HG02763 (cell line): ENCODE data around the gene AGAP9.
"Not testable (repeated sequence)": the region's sequence is repeated elsewhere in the genome, so short reads cannot be mapped to it uniquely, and the experiment has no call there.

Experiments
- ATAC-seq: cut with Tn5 transposase; IDR thresholded peaks from one replicate; pipeline ENCODE4 v1.9.1; 2021; ENCODE audit warnings: mild to moderate bottlenecking, moderate library complexity; ENCODE audit not compliant: unreplicated experiment

The AGAP9 gene

DNA sequence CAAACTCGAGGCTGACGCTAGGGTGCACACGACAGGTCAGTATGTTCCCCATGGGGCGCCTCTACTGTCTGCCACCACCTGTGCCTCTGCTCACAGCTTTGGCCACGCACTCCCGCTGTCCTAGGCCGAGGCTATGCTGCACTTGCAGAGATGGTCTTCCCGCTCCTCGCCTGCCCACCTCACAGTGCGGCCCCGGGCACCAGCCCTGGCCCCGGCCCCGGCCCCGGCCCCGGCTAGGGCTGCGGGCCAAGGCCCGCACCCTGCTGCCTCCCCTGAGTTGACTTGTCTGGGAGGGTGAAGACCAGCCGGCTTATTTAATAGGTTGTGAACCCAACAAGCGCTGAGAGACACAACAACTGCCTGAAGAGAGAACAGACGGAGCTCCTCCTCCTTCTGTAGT is at the start of gene AGAP9:
Gene AGAP9, minus strand, starts transcription at position 164 of the 400 bp plus-strand sequence. Its CDS starts 112 bp downstream, at position 52.
- ATAC-seq: not testable (repeated sequence)

DNA sequence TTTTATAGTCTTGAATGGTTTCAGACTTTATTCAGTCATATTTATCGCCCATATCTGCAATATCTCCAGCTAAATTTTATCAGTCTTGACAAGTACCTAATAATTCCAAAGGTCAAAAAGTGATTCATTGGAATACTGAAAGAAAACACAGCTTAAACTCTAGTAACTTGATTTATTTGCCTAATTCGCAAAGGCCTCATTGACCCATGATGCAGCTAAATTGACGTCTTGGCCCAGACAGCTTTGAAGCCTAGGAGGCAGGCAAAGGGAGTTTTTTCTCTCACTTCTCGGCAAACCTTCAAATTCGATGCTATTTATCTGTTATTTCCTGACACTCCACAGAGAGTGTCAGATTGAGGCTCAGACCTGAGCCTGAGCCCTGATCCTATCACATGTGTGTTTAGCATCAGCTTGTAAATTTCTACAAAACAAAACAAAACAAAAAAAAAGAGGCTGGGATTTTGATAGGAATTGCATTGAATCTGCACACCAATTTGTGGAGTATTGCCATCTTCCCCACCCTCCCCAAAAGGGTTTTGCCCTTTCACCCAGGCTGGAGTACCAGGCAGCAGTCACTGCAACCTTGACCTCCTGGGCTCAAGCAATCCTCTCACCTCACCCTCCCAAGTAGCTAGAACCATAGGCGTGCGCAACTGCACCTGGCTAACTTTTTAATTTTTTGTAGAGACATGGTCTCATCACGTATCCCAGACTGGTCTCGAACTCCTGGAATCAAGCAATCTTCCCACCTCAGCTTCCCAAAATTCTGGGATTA is 47.9 kb upstream of the AGAP9 start:
- not testable (repeated sequence) for ATAC-seq

DNA sequence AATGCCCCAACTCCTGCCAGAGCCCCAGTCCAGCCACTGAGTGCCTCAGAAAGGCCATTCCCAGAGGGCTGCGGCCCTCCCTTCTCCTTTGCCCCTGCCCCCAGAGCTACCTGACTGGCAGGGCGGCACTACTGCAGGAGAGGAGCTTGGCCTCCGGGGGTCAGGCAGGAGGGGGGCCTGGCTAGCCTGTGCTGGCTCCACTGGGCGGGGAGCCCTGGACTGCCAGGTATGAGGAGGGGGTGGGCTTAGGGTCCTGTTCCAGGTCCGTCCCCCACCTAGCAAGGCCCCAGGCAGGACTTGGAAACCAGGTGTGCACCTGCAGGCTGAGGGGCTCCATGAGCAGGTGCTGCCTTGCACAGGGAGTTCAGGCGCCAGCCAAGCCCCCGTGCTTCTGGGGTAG is 43.3 kb upstream of the AGAP9 start:
- not testable (repeated sequence) for ATAC-seq

DNA sequence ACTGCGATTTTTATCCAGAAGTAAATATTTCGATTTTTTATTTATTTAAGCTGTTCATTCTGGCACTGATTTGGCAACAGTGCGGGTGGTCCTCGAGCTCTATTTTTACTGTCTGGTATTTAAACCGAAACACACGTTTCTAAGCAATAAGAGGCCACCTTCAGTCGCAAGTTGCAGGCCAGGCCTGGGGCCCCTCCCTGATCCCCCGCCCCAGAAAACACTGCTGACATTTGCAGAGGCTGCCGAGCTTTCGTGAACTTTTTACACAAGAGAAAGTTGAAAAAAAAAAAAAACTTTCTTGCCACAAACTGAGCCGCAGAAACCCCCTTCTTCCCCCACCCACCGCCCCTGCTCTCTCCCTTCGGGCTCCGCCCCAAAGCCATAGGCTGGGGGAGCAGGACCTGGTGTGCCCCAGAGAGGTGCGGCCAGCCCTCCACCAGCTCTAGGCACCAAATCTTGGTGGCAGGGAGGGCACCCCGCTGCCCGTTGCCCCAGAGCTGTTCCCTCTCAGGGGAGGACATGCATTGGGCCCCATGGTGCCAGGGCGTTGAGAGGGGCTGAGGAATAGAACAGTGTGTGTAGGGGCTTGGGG is 42.8 kb upstream of the AGAP9 start:
- not testable (repeated sequence) for ATAC-seq

DNA sequence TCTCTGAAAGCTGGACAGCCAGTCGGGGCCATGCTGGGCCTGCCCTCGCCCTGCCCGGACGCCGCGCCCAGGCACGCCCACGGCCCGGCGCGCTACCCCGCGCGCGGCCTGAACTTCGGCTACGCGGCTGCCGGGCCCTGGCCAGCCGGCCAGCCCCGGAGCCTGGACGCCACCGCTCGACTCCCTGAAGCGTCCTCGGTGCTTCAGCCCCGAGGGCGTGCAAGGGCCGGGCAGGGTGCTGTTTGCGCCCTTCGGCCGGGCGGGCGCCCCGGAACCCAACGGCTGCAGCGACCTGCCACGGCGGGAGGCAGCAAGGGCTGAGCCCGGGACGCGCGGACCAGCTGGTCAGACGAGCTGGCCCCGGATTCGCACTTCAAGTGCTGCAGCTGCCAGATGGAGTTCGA is 42.1 kb upstream of the AGAP9 start:
- not testable (repeated sequence) for ATAC-seq

DNA sequence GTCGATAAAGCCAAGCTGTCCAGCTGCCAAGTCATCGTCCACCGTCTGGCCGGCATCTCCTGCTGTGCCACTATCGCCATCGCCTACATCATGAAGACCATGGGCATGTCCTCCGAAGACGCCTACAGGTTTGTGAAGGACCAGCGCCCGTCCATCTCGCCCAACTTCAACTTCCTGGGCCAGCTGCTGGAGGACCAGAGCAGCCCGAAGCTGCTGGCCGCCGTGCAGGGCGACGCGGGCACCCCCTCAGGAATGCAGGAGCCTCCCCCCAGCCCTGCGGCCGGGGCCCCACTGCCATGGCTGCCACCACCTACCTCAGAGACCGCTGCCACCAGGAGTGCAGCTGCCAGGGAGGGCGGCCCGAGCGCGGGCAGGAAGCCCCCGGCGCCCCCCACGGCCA is 41.5 kb upstream of the AGAP9 start:
- not testable (repeated sequence) for ATAC-seq

DNA sequence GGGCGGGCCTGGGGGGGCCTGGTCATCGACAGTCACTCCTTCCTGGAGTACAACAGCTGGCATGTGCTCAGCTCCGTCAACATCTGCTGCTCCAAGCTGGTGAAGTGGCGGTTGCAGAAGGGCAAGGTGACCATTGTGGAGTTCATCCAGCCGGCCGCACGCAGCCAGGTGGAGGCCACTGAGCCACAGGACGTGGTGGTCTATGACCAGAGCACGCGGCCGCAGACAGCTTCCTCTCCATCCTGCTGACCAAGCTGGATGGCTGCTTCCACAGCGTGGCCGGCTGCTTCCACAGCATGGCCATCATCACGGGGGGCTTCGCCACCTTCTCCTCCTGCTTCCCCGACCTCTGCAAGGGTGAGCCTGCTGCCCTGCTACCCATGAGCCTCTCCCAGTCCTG is 40.9 kb upstream of the AGAP9 start:
- ATAC-seq: not testable (repeated sequence)

DNA sequence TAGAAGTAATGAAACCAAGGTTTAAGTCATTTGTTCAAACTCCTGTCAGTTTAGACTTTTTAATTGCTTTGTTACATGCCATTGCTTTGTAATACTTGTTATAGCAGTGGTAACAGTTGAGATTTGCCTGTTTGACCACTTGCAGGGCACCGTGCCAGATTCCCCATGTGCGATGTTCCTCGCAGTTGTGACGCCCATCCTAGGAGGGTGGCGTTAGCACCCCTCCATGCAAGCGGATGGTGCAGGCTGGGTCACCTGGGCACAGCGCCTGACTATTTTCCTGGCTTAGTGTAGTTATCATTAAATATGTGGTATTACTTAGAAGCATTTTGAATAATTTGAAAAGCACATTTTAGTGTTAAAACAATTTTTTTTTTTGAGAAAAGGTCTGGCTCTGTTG is 37.0 kb upstream of the AGAP9 start:
- not testable (repeated sequence) for ATAC-seq

DNA sequence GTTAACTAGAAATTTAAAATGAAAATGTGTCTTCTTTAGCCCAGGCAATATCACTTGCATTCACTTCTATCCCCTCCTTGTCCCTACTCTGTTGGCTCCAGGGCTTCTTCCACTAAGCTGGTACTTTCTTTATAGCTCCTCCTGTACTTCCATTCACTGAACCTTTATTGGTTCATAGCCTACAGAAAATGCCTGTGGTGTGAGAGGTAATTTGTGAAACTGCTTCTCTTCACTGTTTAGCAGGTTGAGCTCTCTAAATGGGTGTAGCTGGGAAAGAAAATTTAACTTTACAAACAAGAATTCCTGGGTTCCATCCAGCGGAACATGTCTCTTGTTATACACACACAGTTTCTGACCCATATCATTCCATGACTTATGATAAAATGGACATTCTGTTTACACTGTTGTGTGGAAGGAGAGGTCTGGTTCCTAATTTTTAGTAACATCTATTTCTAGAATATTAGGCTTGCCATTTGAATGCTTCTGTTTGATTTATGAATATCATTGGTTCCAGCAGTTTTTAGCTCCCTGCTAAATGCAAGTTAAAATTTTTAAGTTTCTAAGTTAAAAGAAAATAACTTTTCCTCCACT is 36.4 kb upstream of the AGAP9 start:
- ATAC-seq: not testable (repeated sequence)

DNA sequence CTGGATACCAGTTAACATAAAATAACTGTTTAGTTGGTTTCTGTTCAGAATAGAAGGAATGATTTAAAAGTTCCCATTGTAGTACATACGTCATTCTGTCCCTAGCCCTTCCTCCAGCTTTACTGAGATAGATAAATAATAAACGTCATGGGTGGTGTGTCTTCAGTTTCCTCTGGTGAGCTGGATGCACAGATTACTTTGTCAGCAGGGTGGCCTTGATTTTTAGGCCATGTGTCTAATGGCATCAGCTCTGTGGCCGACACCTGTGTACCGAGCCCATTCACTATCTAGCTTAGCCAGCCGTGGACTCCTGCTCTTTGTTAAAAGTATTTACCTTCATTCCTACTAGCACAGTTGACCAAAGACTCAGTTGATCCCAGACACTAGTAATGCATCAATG is 34.7 kb upstream of the AGAP9 start:
- not testable (repeated sequence) for ATAC-seq

DNA sequence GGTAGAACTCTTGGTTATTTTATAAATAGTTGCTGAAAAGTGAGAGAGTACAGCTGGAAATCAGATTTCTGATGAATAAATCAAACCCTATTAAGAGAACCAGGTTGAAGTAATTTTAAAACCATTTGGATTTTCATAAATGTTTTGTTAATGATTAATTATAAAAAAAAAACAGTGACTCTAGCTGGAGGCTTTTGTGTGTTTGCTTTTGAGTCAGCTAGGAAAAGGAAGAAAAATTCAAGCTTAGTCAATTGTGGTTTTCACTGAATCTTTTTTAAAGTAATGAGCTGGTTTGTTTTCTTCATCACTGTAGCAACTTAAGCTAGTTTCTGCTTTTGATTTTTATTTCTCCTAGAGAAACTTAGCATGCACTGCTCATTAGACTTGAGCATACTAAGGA is 34.2 kb upstream of the AGAP9 start:
- not testable (repeated sequence) for ATAC-seq

DNA sequence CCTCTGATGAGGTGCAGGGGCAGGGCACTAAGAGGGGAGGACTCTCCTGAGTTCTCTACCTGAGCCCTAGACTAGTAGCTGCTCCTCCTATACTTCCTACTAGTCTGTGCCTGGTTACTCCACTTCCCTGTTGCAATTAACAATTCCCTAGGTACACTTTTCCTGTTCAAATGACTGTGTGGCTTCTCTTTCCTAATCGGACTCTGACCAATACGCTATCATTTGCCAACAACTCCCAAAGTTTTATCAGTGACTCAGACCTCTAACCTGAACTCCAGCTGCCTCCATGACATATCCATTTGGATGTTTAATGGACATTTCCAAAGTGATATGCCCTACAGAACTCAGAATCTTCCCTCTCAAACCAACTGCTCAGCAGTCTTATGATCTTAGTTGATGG is 31.9 kb upstream of the AGAP9 start:
- ATAC-seq: not testable (repeated sequence)

DNA sequence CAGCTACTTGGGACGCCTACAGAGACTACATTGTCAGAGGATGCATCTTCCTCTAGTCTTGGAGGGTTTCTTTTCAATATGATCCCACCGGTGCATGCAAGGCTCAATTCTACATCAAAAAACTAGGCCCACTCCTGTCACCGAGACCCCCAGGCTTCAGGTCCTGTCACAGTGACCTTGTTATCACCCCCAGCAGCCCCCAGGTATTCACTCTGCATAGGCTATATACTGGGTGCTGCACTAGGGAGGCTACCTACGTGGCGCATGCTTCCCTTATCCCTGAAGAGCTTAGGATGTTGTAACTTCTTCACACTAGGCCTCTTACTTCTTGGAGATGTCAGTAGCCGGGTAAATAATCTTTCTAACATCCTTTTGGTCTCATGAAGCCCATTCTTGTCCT is 31.1 kb upstream of the AGAP9 start:
- not testable (repeated sequence) for ATAC-seq

DNA sequence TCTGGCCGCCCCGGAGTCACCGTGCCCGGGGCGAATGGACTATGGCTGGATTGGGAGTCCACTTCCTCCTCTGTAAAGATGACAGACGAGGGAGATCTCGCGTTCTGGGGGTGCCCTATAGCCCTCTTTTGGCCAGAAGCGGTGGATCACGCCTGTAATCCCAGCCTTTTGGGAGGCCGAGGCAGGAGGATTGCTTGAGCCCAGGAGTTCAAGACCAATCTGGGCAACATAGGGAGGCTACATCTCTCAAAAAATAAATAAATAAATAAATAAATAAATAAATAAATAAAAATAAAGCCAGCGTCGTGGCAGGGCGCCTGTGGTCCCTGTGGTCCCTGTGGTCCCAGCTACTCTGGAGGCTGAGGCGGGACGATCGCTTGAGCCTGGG is 30.4 kb upstream of the AGAP9 start:
- ATAC-seq: peak; percentile 19

DNA sequence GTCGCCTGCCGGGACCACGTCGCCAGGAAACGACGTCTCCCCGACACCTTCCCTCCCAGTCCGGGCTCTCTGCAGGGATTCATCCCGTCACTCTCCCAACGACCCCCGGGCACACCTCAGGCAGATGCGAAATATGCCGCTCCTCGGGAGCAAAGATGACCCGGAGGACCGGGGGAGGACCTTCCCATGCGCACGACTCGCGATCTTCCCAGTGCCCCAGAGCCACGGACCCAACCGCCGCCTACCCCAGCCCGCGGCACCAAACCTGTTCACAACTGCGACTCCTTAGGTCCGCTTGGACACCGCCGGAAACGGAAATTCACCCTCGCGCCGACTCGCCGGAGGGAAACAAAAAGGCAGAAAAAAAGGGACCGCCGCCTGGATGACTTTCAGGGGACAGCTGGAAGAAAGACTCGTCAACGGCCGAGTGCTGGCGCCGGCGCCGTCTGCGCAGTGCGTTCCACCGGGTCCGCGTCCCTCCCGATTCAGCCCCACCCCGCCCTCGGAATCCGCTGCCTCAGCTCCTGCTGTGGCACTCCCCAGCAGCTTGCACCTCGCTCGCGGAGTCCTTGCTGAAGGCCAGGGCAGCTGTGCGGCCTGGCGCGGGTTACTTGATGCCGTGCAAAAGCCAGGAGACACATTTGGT is 29.9 kb upstream of the AGAP9 start:
- ATAC-seq: peak; percentile 85

DNA sequence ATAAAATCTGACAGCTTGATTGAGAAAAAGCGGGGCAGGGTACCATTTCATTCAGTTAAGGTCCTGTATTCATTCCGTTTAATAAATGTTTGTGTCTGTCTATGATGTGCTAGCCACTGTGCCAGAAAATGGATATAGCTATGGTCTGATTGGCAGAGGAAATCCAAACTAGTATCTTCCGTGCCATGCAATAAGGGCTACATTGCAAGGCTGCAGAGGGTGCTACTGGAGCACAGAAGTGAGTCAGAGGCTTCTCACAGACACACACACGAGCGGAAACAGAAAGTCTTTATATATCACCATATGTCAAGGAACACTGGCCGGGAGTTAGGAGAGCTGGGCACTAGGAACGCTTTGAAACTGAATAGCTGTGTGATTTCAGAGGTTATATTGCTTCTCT is 29.3 kb upstream of the AGAP9 start:
- ATAC-seq: peak; percentile 46

DNA sequence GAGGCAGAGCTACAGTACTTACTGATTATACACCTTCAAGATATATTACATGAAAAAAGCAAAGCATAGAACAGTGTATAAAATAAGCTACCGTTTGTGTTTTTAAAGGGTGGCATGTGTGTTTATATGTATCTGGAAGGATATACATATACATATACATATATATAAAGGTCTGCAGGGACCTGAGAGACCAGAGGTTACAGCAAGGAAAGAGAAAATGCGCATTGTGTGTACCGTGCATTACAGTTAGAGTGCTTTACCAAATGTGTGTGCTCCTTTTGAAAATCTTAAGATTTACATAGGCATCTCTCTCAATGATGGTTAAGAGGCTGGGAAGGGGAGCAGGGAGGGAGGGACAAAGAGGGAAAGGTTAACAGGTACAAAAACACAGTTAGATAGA is 23.8 kb upstream of the AGAP9 start:
- ATAC-seq: not testable (repeated sequence)

DNA sequence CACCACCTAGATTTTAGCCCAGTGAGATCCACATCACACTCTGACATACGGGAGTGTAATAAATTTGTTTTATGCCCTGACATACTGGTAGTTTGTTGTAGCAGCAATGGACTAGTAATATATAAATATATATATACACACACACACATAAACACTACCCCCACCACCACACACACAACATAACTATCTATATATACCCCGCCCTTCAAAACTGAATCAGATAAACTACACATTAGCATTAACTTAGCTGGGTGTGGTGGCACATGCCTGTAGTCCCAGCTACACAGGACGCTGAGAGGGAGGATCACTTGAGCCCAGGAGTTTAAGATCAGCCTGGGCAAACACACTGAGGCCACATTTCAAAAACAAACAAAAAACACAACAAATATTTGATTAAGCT is 13.0 kb upstream of the AGAP9 start:
- ATAC-seq: not testable (repeated sequence)

DNA sequence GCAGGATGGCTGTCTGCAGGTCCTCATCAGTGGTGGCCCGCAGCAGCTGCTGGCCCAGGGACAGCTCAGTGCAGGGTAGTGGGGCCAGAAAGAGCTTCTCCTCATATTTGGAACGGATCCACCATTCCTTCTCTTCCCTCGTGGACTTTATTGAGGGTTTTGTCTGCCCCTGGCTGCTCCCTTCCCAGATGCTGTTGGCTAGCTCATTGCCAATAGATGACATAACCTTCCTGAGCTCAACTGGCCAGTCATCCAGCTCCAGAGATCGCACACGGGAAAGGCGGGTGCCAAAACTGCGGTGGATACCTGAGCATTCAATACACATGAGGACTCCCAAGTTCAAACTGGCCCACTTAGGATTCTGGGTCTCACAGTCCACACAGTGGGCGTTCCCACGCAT is 21.1 kb downstream of the AGAP9 start:
- not testable (repeated sequence) for ATAC-seq

DNA sequence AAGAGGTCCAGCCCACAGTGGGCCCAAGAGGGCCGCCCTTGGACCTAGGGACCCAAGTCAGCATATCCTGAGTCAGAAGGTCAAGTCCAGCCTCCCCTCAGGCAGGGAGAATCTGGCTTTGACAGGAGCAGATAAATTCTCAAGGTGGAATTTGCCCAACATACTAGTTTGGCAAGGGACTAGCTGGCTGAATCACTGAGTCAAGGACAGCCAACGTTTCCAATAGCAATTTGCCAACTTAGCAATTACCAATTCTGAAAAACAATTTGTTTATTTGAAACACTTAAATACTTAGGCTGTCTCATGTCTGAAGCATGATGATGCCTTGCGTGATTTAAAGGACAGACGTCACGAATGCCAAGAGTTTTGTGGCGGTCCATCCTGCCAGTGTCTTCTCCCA is 29.2 kb downstream of the AGAP9 start:
- not testable (repeated sequence) for ATAC-seq

DNA sequence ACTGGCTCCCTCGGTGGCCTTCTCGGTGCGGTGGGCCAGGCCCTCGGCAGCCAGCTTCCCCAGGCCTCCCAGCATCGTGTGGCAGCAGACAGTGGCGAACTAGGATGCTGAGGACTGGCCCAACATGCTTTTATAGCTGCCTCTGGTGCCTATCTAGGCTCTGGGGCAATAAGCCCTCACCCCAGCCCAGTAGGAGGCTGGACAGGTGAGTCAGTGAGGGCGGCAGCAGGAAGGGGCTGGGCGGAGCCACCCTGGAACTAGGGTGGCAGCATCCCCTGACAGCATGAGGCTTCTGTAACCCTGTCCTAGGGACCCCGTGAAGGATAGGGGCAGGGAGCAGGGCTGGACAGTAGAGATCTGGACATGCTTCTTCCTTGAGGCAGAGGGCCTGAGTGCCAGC is 31.8 kb downstream of the AGAP9 start, which contains the start of gene FAM25G:
Gene FAM25G, minus strand, starts transcription at position 101 of the 400 bp plus-strand sequence. Its CDS starts 26 bp downstream, at position 75.
- ATAC-seq: not testable (repeated sequence)
